Upper lobe of left lung (tissue), 6 donors: Measurements from ENCODE around the gene ANKRD40. TPM values are rescaled to one million over a fixed set of nuclear protein-coding genes. Genes with fewer than 3 reads are reported as not detected.
A peak's percentile ranks its signal among the peaks of the same experiment; 100 is the strongest.

Experiments used
- ATAC-seq, 2 donors: fragments of 200-7000 bp; cut with Tn5 transposase; one replicate each; pipeline ENCODE4 v1.9.1; 2022; ENCODE audit warnings: mild to moderate bottlenecking in 2 of 2, moderate library complexity in 2 of 2; ENCODE audit not compliant: low FRiP score in 2 of 2
- DNase-seq, 2 donors: peaks; one replicate each; pipeline ENCODE4 v3.0.0-alpha.2; 2019 to 2020
- H3K27ac ChIP-seq, 4 donors: fragments of 200-600 bp; sonication (generic); one replicate each; pipeline ENCODE4 v1.5.1; 2016 to 2019
- H3K27me3 ChIP-seq, 4 donors: fragments of 200-600 bp; sonication (generic); one replicate each; pipeline ENCODE4 v1.5.1; 2017 to 2019
- H3K36me3 ChIP-seq, 4 donors: fragments of 200-600 bp; sonication (generic); one replicate each; pipeline ENCODE4 v1.5.1; 2016 to 2019
- H3K4me1 ChIP-seq, 4 donors: fragments of 200-600 bp; sonication (generic); one replicate each; pipeline ENCODE4 v1.5.1; 2018 to 2019
- H3K4me3 ChIP-seq, 4 donors: fragments of 200-600 bp; sonication (generic); one replicate each; pipeline ENCODE4 v1.5.1; 2017 to 2019; ENCODE audit warnings: mild to moderate bottlenecking in 2 of 4, moderate library complexity in 1 of 4
- H3K9me3 ChIP-seq, 4 donors: fragments of 200-600 bp; sonication (generic); one replicate each; pipeline ENCODE4 v1.5.1; 2018 to 2019
- CTCF ChIP-seq, 6 experiments: fragments of 450-650 bp in 4 of 6; fragments of 200-600 bp in 2 of 6; sonication (generic) in 2 of 6; IDR thresholded peaks; one replicate each; pipeline ENCODE4 v1.5.1; 2016 to 2019; ENCODE audit warnings: antibody characterized with exemption in 6 of 6
- EP300 ChIP-seq, 4 donors: sonication (generic); formaldehyde crosslinking; IDR thresholded peaks; one replicate each; pipeline ENCODE4 v1.5.1; 2017; ENCODE audit warnings: antibody characterized with exemption in 4 of 4, control low read depth in 2 of 4
- POLR2A ChIP-seq, 4 donors: fragments of 450-650 bp; IDR thresholded peaks; one replicate each; pipeline ENCODE4 v1.5.1; 2016 to 2017; ENCODE audit warnings: antibody characterized with exemption in 4 of 4, mild to moderate bottlenecking in 2 of 4
- POLR2AphosphoS5 ChIP-seq, 2 donors: sonication (generic); formaldehyde crosslinking; IDR thresholded peaks; one replicate each; pipeline ENCODE4 v1.5.1; 2017; ENCODE audit warnings: antibody characterized with exemption in 2 of 2
- WGBS, 2 donors: methylation state at CpG; one replicate each; pipeline ENCODE4 v1.1.5; 2017 to 2018; 5-methylcytosine and 5-hydroxymethylcytosine counted together
- total RNA-seq, 6 donors: library from RNA; depleted of rRNA in 4 of 6; stranded (reverse); fragments of >200 nt in 4 of 6; gene quantifications; one replicate each; pipeline versions ENCODE4 v1.1.0 to v1.2.1, GENCODE V29; 2016 to 2021
- donor health status: DM: no; HTN: no; CAD: no; lungs with moderate emphysema.
- donor health status: DM: no; HTN: yes; CAD: no; lungs with severe emphysema.

ANKRD40 gene
- total RNA-seq, 6 donors from 2014 or later: 27.9 to 52.9 (median 43.7) TPM

GRCh38 chr17:50663812-50664374 lies 43.8 kb downstream of the ANKRD40 start:
- no peak for DNase-seq
- Histone ChIP-seq H3K36me3 (no peaks in the 10 kb centered on the region), H3K9me3 (no peaks in the 10 kb centered on the region), H3K4me1 (peaks cover 33 to 38% (median 34%) of the 10 kb centered on the region in 4 donors), H3K4me3 (no peak overlapping the region), H3K27ac (no peak overlapping the region), H3K27me3 (no peaks in the 10 kb centered on the region)
- TF ChIP-seq CTCF (IDR thresholded peaks at IDR 0.05) (no peak), EP300 (IDR thresholded peaks at IDR 0.05) (no peak), POLR2A (IDR thresholded peaks at IDR 0.05) (no peak), POLR2AphosphoS5 (IDR thresholded peaks at IDR 0.05) (no peak)
- no peak for ATAC-seq
- 84 to 88% methylated on average over 10 of the region's 10 CpGs for WGBS, 2 donors

- ATAC-seq (no peak), DNase-seq (no peak)
- no peaks in the 10 kb centered on the region for H3K27me3 ChIP-seq
- H3K4me3 ChIP-seq: no peak overlapping the region
- peaks cover 33 to 44% (median 36%) of the 10 kb centered on the region in 4 donors for H3K4me1 ChIP-seq
- H3K27ac ChIP-seq: peak overlapping the region in 2 of 4 donors; percentile 84 to 86
- no peaks in the 10 kb centered on the region for H3K36me3 ChIP-seq
- H3K9me3 ChIP-seq: no peaks in the 10 kb centered on the region
- 94 to 96% methylated on average over 9 of the region's 9 CpGs for WGBS, 2 donors
- TF ChIP-seq EP300 (IDR thresholded peaks at IDR 0.05) (no peak), CTCF (IDR thresholded peaks at IDR 0.05) (no peak), POLR2AphosphoS5 (IDR thresholded peaks at IDR 0.05) (no peak), POLR2A (IDR thresholded peaks at IDR 0.05) (no peak)
These were observed 45.0 kb downstream of the ANKRD40 start for GRCh38 chr17:50662632-50663225.

GRCh38 chr17:50661795-50662391 lies 45.8 kb downstream of the ANKRD40 start:
- Histone ChIP-seq H3K27ac (peak overlapping the region; percentile 63 to 86 (median 82)), H3K4me1 (peaks cover 33 to 44% (median 36%) of the 10 kb centered on the region in 4 donors), H3K36me3 (no peaks in the 10 kb centered on the region), H3K9me3 (no peaks in the 10 kb centered on the region), H3K27me3 (no peaks in the 10 kb centered on the region), H3K4me3 (no peak overlapping the region)
- WGBS, 2 donors: 31 to 41% methylated on average over 9 of the region's 9 CpGs
- peak in 1 of 2 donors; percentile 85 for DNase-seq
- peak; percentile 51 to 69 for ATAC-seq
- TF ChIP-seq CTCF (IDR thresholded peaks at IDR 0.05) (no peak), EP300 (IDR thresholded peaks at IDR 0.05) (peak in 2 of 4 donors; percentile 47 to 93), POLR2A (IDR thresholded peaks at IDR 0.05) (no peak), POLR2AphosphoS5 (IDR thresholded peaks at IDR 0.05) (peak; percentile 78 to 84)

GRCh38 chr17:50661348-50661747 lies 46.4 kb downstream of the ANKRD40 start:
- no peak for ATAC-seq
- H3K27me3 ChIP-seq: no peaks in the 10 kb centered on the region
- peaks cover 33 to 44% (median 36%) of the 10 kb centered on the region in 4 donors for H3K4me1 ChIP-seq
- 69 to 70% methylated on average over 5 of the region's 5 CpGs for WGBS, 2 donors
- H3K4me3 ChIP-seq: no peak overlapping the region
- H3K9me3 ChIP-seq: no peaks in the 10 kb centered on the region
- DNase-seq: no peak
- no peaks in the 10 kb centered on the region for H3K36me3 ChIP-seq
- no peak for TF ChIP-seq POLR2A (IDR thresholded peaks at IDR 0.05)
- no peak for TF ChIP-seq EP300 (IDR thresholded peaks at IDR 0.05)
- TF ChIP-seq CTCF (IDR thresholded peaks at IDR 0.05): no peak
- TF ChIP-seq POLR2AphosphoS5 (IDR thresholded peaks at IDR 0.05): no peak
- H3K27ac ChIP-seq: peak overlapping the region; percentile 63 to 86 (median 82)
